ENCODE measurements around the gene TSNAX.

DNA sequence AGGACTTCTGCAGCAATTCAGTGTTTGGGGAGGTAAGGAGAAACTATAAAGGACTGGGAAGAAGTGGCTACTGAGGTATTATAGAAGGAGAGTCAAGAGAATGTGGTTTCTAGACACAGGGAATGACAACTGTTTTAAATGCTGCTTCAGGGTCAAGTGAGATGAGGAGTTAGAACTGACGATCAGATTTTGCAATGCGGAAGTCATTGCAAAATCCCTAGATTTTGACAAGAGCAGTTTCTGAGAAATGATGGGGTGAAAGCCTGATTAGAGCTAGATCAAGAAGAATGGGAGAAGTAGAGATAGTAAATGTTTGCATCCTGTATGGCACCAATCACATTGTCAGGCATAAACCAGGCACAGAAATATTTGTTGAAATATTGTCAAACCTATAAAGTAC lies 4.7 kb upstream of the TSNAX start:
- TF ChIP-seq, protein P1, sequence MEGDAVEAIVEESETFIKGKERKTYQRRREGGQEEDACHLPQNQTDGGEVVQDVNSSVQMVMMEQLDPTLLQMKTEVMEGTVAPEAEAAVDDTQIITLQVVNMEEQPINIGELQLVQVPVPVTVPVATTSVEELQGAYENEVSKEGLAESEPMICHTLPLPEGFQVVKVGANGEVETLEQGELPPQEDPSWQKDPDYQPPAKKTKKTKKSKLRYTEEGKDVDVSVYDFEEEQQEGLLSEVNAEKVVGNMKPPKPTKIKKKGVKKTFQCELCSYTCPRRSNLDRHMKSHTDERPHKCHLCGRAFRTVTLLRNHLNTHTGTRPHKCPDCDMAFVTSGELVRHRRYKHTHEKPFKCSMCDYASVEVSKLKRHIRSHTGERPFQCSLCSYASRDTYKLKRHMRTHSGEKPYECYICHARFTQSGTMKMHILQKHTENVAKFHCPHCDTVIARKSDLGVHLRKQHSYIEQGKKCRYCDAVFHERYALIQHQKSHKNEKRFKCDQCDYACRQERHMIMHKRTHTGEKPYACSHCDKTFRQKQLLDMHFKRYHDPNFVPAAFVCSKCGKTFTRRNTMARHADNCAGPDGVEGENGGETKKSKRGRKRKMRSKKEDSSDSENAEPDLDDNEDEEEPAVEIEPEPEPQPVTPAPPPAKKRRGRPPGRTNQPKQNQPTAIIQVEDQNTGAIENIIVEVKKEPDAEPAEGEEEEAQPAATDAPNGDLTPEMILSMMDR (IDR thresholded peaks at IDR 0.05): no peak
- TF ChIP-seq POLR2A (IDR thresholded peaks at IDR 0.05): no peak
